ENCODE measurements around the gene KRT26. TPM values are rescaled to one million over a fixed set of nuclear protein-coding genes. Genes with fewer than 3 reads are reported as not detected.

KRT26 gene
- total and polyA plus RNA-seq, 10 of the 15 experiments (the other 5 are each of a cell fraction or from before 2014, with no cell fraction given), result not detected

GRCh38 chr17:40821536-40821935 lies 49.5 kb upstream of the KRT26 start:
- TF ChIP-seq NFYA (IDR thresholded peaks at IDR 0.05; ENCODE audit: borderline replicate concordance, low read depth, low read length), result no peak
- no peak for TF ChIP-seq HCFC1 (IDR thresholded peaks at IDR 0.05; ENCODE audit: low read length)
- no peak for TF ChIP-seq ZSCAN29 (IDR thresholded peaks at IDR 0.05)
- no peak for TF ChIP-seq POLR2AphosphoS5 (IDR thresholded peaks at IDR 0.05; ENCODE audit: low read length)
- no peak for TF ChIP-seq DPF2 (IDR thresholded peaks at IDR 0.05)
- TF ChIP-seq, protein P1, sequence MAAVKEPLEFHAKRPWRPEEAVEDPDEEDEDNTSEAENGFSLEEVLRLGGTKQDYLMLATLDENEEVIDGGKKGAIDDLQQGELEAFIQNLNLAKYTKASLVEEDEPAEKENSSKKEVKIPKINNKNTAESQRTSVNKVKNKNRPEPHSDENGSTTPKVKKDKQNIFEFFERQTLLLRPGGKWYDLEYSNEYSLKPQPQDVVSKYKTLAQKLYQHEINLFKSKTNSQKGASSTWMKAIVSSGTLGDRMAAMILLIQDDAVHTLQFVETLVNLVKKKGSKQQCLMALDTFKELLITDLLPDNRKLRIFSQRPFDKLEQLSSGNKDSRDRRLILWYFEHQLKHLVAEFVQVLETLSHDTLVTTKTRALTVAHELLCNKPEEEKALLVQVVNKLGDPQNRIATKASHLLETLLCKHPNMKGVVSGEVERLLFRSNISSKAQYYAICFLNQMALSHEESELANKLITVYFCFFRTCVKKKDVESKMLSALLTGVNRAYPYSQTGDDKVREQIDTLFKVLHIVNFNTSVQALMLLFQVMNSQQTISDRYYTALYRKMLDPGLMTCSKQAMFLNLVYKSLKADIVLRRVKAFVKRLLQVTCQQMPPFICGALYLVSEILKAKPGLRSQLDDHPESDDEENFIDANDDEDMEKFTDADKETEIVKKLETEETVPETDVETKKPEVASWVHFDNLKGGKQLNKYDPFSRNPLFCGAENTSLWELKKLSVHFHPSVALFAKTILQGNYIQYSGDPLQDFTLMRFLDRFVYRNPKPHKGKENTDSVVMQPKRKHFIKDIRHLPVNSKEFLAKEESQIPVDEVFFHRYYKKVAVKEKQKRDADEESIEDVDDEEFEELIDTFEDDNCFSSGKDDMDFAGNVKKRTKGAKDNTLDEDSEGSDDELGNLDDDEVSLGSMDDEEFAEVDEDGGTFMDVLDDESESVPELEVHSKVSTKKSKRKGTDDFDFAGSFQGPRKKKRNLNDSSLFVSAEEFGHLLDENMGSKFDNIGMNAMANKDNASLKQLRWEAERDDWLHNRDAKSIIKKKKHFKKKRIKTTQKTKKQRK (IDR thresholded peaks at IDR 0.05; ENCODE audit: low read depth, low read length), result no peak
- no TSS peak for BruUV-seq (replicated peaks)
- POLR2A ChIA-PET, result interaction anchor here (0.6 kb wide), 1 partner anchor 176 kb away, joined by 4 read pairs; no protein-coding TSS in a partner anchor
- in situ Hi-C loops (cut with MboI) (no loop called here), intact Hi-C loops (cut with micrococcal nuclease; ENCODE audit: unreplicated experiment) (no loop called here)
- ATAC-seq (no peak), FAIRE-seq (no peak), DNase-seq (ENCODE audit: low read depth, low spot score) (no peak)
- Histone ChIP-seq H3K4me1 (ENCODE audit: control insufficient read depth, insufficient read depth, low read length) (peaks cover 16% of the 10 kb centered on the region), H3K4me2 (ENCODE audit: control insufficient read depth, insufficient read depth) (no peak overlapping the region), H3K9ac (ENCODE audit: control insufficient read depth, insufficient read depth, low read length) (no peak overlapping the region), H3K9me3 (replicated peaks; ENCODE audit: control insufficient read depth, insufficient read depth, low read length) (no peaks in the 10 kb centered on the region), H2AFZ (ENCODE audit: control insufficient read depth, low read depth, low read length) (no peak overlapping the region), H3K36me3 (ENCODE audit: control insufficient read depth in 2 of 2, insufficient read depth in 2 of 2, low read length in 1 of 2) (peaks cover 0 to 7% of the 10 kb centered on the region in 2 experiments; a peak in 2 of 4 replicates), H4K20me1 (ENCODE audit: control insufficient read depth, insufficient read depth) (no peaks in the 10 kb centered on the region), H3K79me2 (ENCODE audit: control insufficient read depth, insufficient read depth, low read length) (peaks cover 5% of the 10 kb centered on the region), H3K27ac (ENCODE audit: control insufficient read depth, insufficient read depth) (no peak overlapping the region), H3K4me3 (no peak overlapping the region), H3K27me3 (replicated peaks in 1 of 2; ENCODE audit: control insufficient read depth in 2 of 2, insufficient read depth in 2 of 2, low read length in 1 of 2) (no peaks in the 10 kb centered on the region)
- CTCF ChIA-PET, result no interaction called here
- RAD21 ChIA-PET (ENCODE audit: unreplicated experiment), result no interaction called here
- SMC1A ChIA-PET (ENCODE audit: uncharacterized antibody, unreplicated experiment), result interaction anchor here (0.6 to 1.7 kb wide), 3 partner anchors 8 to 175 kb away, joined by 3 to 4 read pairs (median 3); no protein-coding TSS in a partner anchor

All from GM12878 (cell line).